K562 (cell line): ENCODE data around the gene C1orf87. TPM values are rescaled to one million over a fixed set of nuclear protein-coding genes. Genes with fewer than 3 reads are reported as not detected.

Experiments used
- BHLHE40 ChIP-seq: IDR thresholded peaks from 2 replicates; pipeline ENCODE4 v1.6.1; 2011; ENCODE audit warnings: low read length, improper control_type of control experiment
- CHAMP1 ChIP-seq: fragments of 450-650 bp; IDR thresholded peaks from 2 replicates; pipeline ENCODE4 v1.6.1; 2016; ENCODE audit warnings: mild to moderate bottlenecking
- CREB3 ChIP-seq: fragments of 450-650 bp; conservative IDR thresholded peaks from 2 replicates; pipeline ENCODE4 v1.6.1; 2016; ENCODE audit warnings: missing genetic modification characterization, low read depth, mild to moderate bottlenecking, missing compliant biosample characterization, moderate library complexity
- CTCFL ChIP-seq: IDR thresholded peaks from 2 replicates; pipeline ENCODE4 v1.6.1; 2011; ENCODE audit warnings: borderline replicate concordance, low read depth, mild to moderate bottlenecking, moderate library complexity, low read length; ENCODE audit not compliant: insufficient read depth, poor library complexity, severe bottlenecking
- CXXC5 ChIP-seq: fragments of 250-450 bp; sonication (Bioruptor Pico); IDR thresholded peaks from 2 replicates; pipeline ENCODE4 v1.8.0; 2022; ENCODE audit warnings: inconsistent platforms, mild to moderate bottlenecking, moderate library complexity
- DPF2 ChIP-seq: fragments of 450-650 bp; IDR thresholded peaks from 2 replicates; pipeline ENCODE4 v1.6.1; 2016
- FOXK2 ChIP-seq, 2 experiments: fragments of 450-650 bp; IDR thresholded peaks in 1 of 2; conservative IDR thresholded peaks in 1 of 2; 2 replicates each; pipeline ENCODE4 v1.6.1; 2016; ENCODE audit warnings: low read depth in 2 of 2, mild to moderate bottlenecking in 1 of 2
- GATA2 ChIP-seq: sonication (generic); formaldehyde crosslinking; IDR thresholded peaks from 2 replicates; pipeline ENCODE4 v1.4.0; 2020; ENCODE audit warnings: mild to moderate bottlenecking, missing genetic modification reagents
- HDAC2 ChIP-seq: fragments of 450-650 bp; IDR thresholded peaks from 2 replicates; pipeline ENCODE4 v1.6.1; 2016; ENCODE audit warnings: mild to moderate bottlenecking
- HDAC3 ChIP-seq: fragments of 450-650 bp; IDR thresholded peaks from 2 replicates; pipeline ENCODE4 v1.6.1; 2018; ENCODE audit warnings: borderline replicate concordance, mild to moderate bottlenecking, moderate library complexity; ENCODE audit not compliant: partially characterized antibody
- HINFP ChIP-seq: fragments of 450-650 bp; conservative IDR thresholded peaks from 2 replicates; pipeline ENCODE4 v1.6.1; 2016; ENCODE audit warnings: missing genetic modification characterization, low read depth, mild to moderate bottlenecking, control low read depth, missing compliant biosample characterization
- HNRNPUL1 ChIP-seq: fragments of 200-400 bp; formaldehyde crosslinking; IDR thresholded peaks from 2 replicates; pipeline ENCODE4 v1.6.1; 2017; ENCODE audit warnings: low read length
- NCOA4 ChIP-seq: fragments of 450-650 bp; IDR thresholded peaks from 2 replicates; pipeline ENCODE4 v1.6.1; 2018; ENCODE audit warnings: mild to moderate bottlenecking; ENCODE audit not compliant: partially characterized antibody
- PML ChIP-seq: IDR thresholded peaks from 2 replicates; pipeline ENCODE4 v1.6.1; 2012; ENCODE audit warnings: low read length, inconsistent platforms
- RCOR1 ChIP-seq, 2 experiments: IDR thresholded peaks; 2 replicates each; pipeline ENCODE4 v1.6.1; 2012; ENCODE audit warnings: low read depth in 2 of 2, low read length in 2 of 2, borderline replicate concordance in 1 of 2, improper control_type of control experiment in 1 of 2
- SMAD4 ChIP-seq: fragments of 250-450 bp; sonication (Bioruptor Pico); conservative IDR thresholded peaks from 2 replicates; pipeline ENCODE4 v1.8.0; 2021; ENCODE audit warnings: inconsistent platforms, mild to moderate bottlenecking, moderate library complexity
- XRCC3 ChIP-seq: fragments of 450-650 bp; IDR thresholded peaks from 2 replicates; pipeline ENCODE4 v1.6.1; 2017; ENCODE audit warnings: mild to moderate bottlenecking, moderate library complexity
- ZNF316 ChIP-seq: fragments of 450-650 bp; IDR thresholded peaks from 2 replicates; pipeline ENCODE4 v1.6.1; 2016
- ZNF41 ChIP-seq: fragments of 250-450 bp; sonication (Bioruptor Pico); conservative IDR thresholded peaks from 2 replicates; pipeline ENCODE4 v1.4.0; 2020; ENCODE audit warnings: mild to moderate bottlenecking
- ZNF584 ChIP-seq: fragments of 200-800 bp; sonication (Bioruptor generic); IDR thresholded peaks from 2 replicates; pipeline ENCODE4 v1.6.1; 2016; ENCODE audit warnings: low read depth, mild to moderate bottlenecking, missing genetic modification characterization, missing compliant biosample characterization
- polyA plus RNA-seq, 8 experiments: library from polyadenylated mRNA; depleted of rRNA in 4 of 8; stranded (reverse) in 5 of 8; unstranded in 3 of 8; fragments of >200 nt; fragmentation: Nextera tagmentation in 2 of 8; fragmentation: Illumina TruSeq in 1 of 8; extraction: Ambion mirVana in 2 of 8; extraction: Trizol in 1 of 8; gene quantifications; 2 replicates each; pipeline versions ENCODE4 v1.2.1 to v1.2.3, GENCODE V29; 2011 to 2014; ENCODE audit warnings: inconsistent platforms in 1 of 8, missing spikeins in 1 of 8
- total RNA-seq, 7 experiments: library from RNA; depleted of rRNA in 6 of 7; stranded (reverse); fragments of >200 nt in 6 of 7; fragmentation: Illumina TruSeq in 2 of 7; extraction: Trizol in 2 of 7; gene quantifications; 2 replicates each; pipeline versions ENCODE4 v1.2.1 to v1.2.3, GENCODE V29; 2011 to 2021; ENCODE audit warnings: low replicate concordance in 1 of 7

The C1orf87 gene
- total and polyA plus RNA-seq, 9 of the 15 experiments (the other 6 are each of a cell fraction or from before 2014, with no cell fraction given) = not detected

- TF ChIP-seq CTCFL = no peak
- TF ChIP-seq DPF2 = peak; percentile 90
- peak; percentile 69 for TF ChIP-seq GATA2 (CRISPR knock-in tag)
- TF ChIP-seq HINFP (tag) = no peak
- TF ChIP-seq XRCC3 = no peak
- TF ChIP-seq HDAC2 = peak; percentile 43; the same call in 1 of the 2 replicates
- TF ChIP-seq NCOA4 = no peak
- TF ChIP-seq FOXK2 (conservative IDR thresholded peaks at IDR 0.05 in 1 of 2, IDR thresholded peaks at IDR 0.05 in 1 of 2; ENCODE audit: low read depth in 2 of 2) = peak in 1 of 2 experiments; percentile 23; a peak in 1 of 4 replicates
- peak; percentile 73 for TF ChIP-seq BHLHE40
- TF ChIP-seq ZNF41 (CRISPR knock-in tag) = no peak
- peak; percentile 88 for TF ChIP-seq PML
- TF ChIP-seq RCOR1 (IDR thresholded peaks at IDR 0.05; ENCODE audit: borderline replicate concordance in 1 of 2, low read depth in 2 of 2, low read length in 2 of 2) = peak in 1 of 2 experiments; percentile 66; a peak in 1 of 4 replicates
- peak; percentile 46 for TF ChIP-seq HDAC3
- peak; percentile 31; the same call in 1 of the 2 replicates for TF ChIP-seq ZNF316
- TF ChIP-seq SMAD4 = peak; percentile 91
- TF ChIP-seq CHAMP1 = peak; percentile 49; the same call in 1 of the 2 replicates
- peak; percentile 48; the same call in 1 of the 2 replicates for TF ChIP-seq CREB3 (tag)
- no peak for TF ChIP-seq HNRNPUL1
- 0 out of 2 replicates have a peak, but pooled peaks have one; percentile 52 for TF ChIP-seq ZNF584 (CRISPR knock-in tag)
- TF ChIP-seq CXXC5 (CRISPR knock-in tag) = peak; percentile 40; the same call in 1 of the 2 replicates
Observed at GRCh38 chr1:59967141-59967697, 106.4 kb downstream of the C1orf87 start (continued).
